ENCODE measurements around the gene MAP7.

Gene MAP7

DNA sequence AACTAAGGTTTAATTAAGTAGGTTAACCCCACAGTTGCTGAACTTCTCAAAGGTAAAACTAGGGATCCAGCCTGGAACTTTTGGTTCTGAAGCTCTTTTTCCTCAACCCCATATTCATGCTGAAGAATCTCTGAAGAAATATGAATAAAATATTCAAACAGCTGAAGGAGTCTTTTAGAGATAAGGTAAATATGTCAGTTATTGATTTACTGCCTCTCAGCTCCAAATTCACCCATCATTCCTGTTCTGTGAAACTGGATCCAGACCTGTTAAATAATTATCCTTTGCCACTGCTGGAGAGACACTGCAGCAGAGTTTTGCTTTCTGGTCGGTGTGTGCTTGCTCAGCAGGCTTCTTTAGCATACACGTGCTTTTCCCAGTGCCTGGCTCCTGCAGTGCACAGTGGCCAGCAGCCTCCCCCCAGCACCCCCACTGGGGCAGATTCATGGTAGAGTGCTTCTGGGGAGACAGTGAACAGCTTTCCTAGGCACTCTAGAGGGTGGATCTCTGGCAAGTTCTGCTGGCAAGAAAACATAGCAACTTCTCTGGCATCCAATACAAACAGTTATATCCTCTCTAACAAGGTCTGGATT is 198.6 kb downstream of the MAP7 start:
- Histone ChIP-seq H3K4me1 (ENCODE audit: control insufficient read depth, insufficient read depth, low read length) (peaks cover 14% of the 10 kb centered on the region), H3K4me3 (ENCODE audit: low read depth, low read length) (no peak overlapping the region), H3K36me3 (ENCODE audit: control insufficient read depth, insufficient read depth, low read length) (peaks cover 8% of the 10 kb centered on the region; the same call in 1 of the 2 replicates), H3K27ac (ENCODE audit: low read depth, low read length) (no peak overlapping the region), H3K9ac (ENCODE audit: low read length) (no peak overlapping the region), H3K27me3 (ENCODE audit: control insufficient read depth, insufficient read depth, low read length) (no peaks in the 10 kb centered on the region), H3K9me3 (ENCODE audit: control insufficient read depth, insufficient read depth, low read depth, low read length) (no peaks in the 10 kb centered on the region)

GRCh38 chr6:136350914-136351313 is 199.3 kb downstream of the MAP7 start:
- Histone ChIP-seq H3K27me3 (ENCODE audit: control insufficient read depth, insufficient read depth, low read length) (no peaks in the 10 kb centered on the region), H3K4me3 (ENCODE audit: low read depth, low read length) (no peak overlapping the region), H3K9me3 (ENCODE audit: control insufficient read depth, insufficient read depth, low read depth, low read length) (no peaks in the 10 kb centered on the region), H3K27ac (ENCODE audit: low read depth, low read length) (no peak overlapping the region), H3K36me3 (ENCODE audit: control insufficient read depth, insufficient read depth, low read length) (peaks cover under 1% of the 10 kb centered on the region; the same call in 1 of the 2 replicates), H3K9ac (ENCODE audit: low read length) (no peak overlapping the region), H3K4me1 (ENCODE audit: control insufficient read depth, insufficient read depth, low read length) (peaks cover 14% of the 10 kb centered on the region)

DNA sequence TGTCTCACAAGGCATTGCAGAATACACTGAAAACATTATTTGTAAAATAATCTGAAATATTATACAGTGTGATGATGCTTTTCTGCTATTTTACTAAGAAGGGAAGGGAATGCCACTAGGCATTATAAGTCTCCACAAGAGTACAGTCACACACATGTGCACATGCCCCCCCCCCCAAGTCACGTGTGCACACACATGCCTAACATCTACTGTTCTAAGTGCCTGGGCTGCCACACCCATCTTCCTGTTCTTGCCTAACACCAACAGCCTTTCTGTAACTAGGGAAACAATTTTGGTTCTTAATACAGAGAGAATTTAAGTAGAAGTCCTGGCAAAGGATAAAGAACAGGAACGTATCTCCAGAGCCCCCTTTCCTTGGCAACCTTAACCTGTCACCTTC is 202.4 kb downstream of the MAP7 start:
- H3K9ac ChIP-seq (ENCODE audit: low read length), result no peak overlapping the region

GRCh38 chr6:136345145-136345544 is 205.1 kb downstream of the MAP7 start:
- Histone ChIP-seq H3K36me3 (ENCODE audit: control insufficient read depth, insufficient read depth, low read length) (peaks cover 14% of the 10 kb centered on the region), H3K9me3 (ENCODE audit: control insufficient read depth, insufficient read depth, low read depth, low read length) (no peaks in the 10 kb centered on the region), H3K4me3 (ENCODE audit: low read depth, low read length) (no peak overlapping the region), H3K9ac (ENCODE audit: low read length) (no peak overlapping the region), H3K27me3 (ENCODE audit: control insufficient read depth, insufficient read depth, low read length) (no peaks in the 10 kb centered on the region), H3K4me1 (ENCODE audit: control insufficient read depth, insufficient read depth, low read length) (no peaks in the 10 kb centered on the region), H3K27ac (ENCODE audit: low read depth, low read length) (no peak overlapping the region)

More for the DNA sequence above, 202.4 kb downstream of the MAP7 start:
- no peak overlapping the region for H3K4me3 ChIP-seq (ENCODE audit: low read depth, low read length)
- peaks cover 14% of the 10 kb centered on the region for H3K4me1 ChIP-seq (ENCODE audit: control insufficient read depth, insufficient read depth, low read length)
- no peak overlapping the region for H3K27ac ChIP-seq (ENCODE audit: low read depth, low read length)
- no peaks in the 10 kb centered on the region for H3K9me3 ChIP-seq (ENCODE audit: control insufficient read depth, insufficient read depth, low read depth, low read length)
- H3K27me3 ChIP-seq (ENCODE audit: control insufficient read depth, insufficient read depth, low read length), result no peaks in the 10 kb centered on the region
- peaks cover 14% of the 10 kb centered on the region for H3K36me3 ChIP-seq (ENCODE audit: control insufficient read depth, insufficient read depth, low read length)

GRCh38 chr6:136344420-136344819 is 205.8 kb downstream of the MAP7 start:
- Histone ChIP-seq H3K9me3 (ENCODE audit: control insufficient read depth, insufficient read depth, low read depth, low read length) (no peaks in the 10 kb centered on the region), H3K4me3 (ENCODE audit: low read depth, low read length) (no peak overlapping the region), H3K27me3 (ENCODE audit: control insufficient read depth, insufficient read depth, low read length) (no peaks in the 10 kb centered on the region), H3K9ac (ENCODE audit: low read length) (no peak overlapping the region), H3K36me3 (ENCODE audit: control insufficient read depth, insufficient read depth, low read length) (peaks cover 14% of the 10 kb centered on the region), H3K27ac (ENCODE audit: low read depth, low read length) (no peak overlapping the region), H3K4me1 (ENCODE audit: control insufficient read depth, insufficient read depth, low read length) (no peaks in the 10 kb centered on the region)

- H3K9ac ChIP-seq (ENCODE audit: low read length), result no peak overlapping the region
- no peaks in the 10 kb centered on the region for H3K27me3 ChIP-seq (ENCODE audit: control insufficient read depth, insufficient read depth, low read length)
- H3K9me3 ChIP-seq (ENCODE audit: control insufficient read depth, insufficient read depth, low read depth, low read length), result no peaks in the 10 kb centered on the region
- no peaks in the 10 kb centered on the region for H3K4me1 ChIP-seq (ENCODE audit: control insufficient read depth, insufficient read depth, low read length)
- peaks cover 14% of the 10 kb centered on the region for H3K36me3 ChIP-seq (ENCODE audit: control insufficient read depth, insufficient read depth, low read length)
- no peak overlapping the region for H3K4me3 ChIP-seq (ENCODE audit: low read depth, low read length)
- H3K27ac ChIP-seq (ENCODE audit: low read depth, low read length), result no peak overlapping the region
Measured at GRCh38 chr6:136343700-136344099, 206.5 kb downstream of the MAP7 start.

DNA sequence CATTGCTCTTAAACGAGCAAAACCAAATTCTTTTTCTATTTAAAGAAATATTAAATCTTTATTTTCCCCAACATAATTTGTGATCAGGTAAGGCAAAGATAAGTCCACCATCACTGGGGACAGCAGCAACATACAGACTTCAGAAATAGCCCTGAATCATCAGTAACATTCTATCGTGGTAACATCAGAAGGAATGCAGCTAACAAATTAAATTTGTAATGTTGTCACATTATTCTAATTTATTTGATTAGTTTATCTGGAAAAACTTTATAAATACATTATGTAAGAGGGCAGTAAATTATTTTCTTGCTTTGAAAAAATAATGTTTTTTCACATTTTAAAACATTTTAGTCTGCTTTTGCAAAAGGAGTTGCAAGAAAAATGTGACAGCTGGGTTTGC is 206.9 kb downstream of the MAP7 start:
- no peaks in the 10 kb centered on the region for H3K9me3 ChIP-seq (ENCODE audit: control insufficient read depth, insufficient read depth, low read depth, low read length)
- no peak overlapping the region for H3K9ac ChIP-seq (ENCODE audit: low read length)
- H3K27ac ChIP-seq (ENCODE audit: low read depth, low read length), result no peak overlapping the region
- H3K27me3 ChIP-seq (ENCODE audit: control insufficient read depth, insufficient read depth, low read length), result no peaks in the 10 kb centered on the region
- H3K36me3 ChIP-seq (ENCODE audit: control insufficient read depth, insufficient read depth, low read length), result peaks cover 14% of the 10 kb centered on the region
- H3K4me1 ChIP-seq (ENCODE audit: control insufficient read depth, insufficient read depth, low read length), result no peaks in the 10 kb centered on the region
- no peak overlapping the region for H3K4me3 ChIP-seq (ENCODE audit: low read depth, low read length)

DNA sequence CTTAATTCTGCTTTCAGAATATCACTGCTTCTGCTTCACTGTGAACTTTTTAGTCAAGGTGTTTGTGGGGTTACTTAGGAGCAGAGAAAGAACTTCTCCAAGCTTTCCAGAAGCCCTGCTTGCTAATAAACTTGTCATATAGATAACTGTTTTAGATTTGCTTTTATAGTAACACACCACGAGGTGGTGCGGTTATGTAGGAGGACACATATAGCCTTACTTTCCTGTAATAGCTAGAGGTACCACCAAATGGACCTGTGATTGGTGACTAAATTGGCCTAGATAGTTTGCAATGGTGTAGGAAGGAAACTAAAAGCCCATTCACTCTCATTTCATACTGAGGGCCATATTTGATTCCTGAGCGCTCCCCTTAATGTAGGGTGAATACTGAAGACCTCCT is 208.3 kb downstream of the MAP7 start:
- Histone ChIP-seq H3K36me3 (ENCODE audit: control insufficient read depth, insufficient read depth, low read length) (peaks cover 14% of the 10 kb centered on the region), H3K9ac (ENCODE audit: low read length) (no peak overlapping the region), H3K4me3 (ENCODE audit: low read depth, low read length) (no peak overlapping the region), H3K27me3 (ENCODE audit: control insufficient read depth, insufficient read depth, low read length) (no peaks in the 10 kb centered on the region), H3K27ac (ENCODE audit: low read depth, low read length) (no peak overlapping the region), H3K9me3 (ENCODE audit: control insufficient read depth, insufficient read depth, low read depth, low read length) (no peaks in the 10 kb centered on the region), H3K4me1 (ENCODE audit: control insufficient read depth, insufficient read depth, low read length) (no peaks in the 10 kb centered on the region)

DNA sequence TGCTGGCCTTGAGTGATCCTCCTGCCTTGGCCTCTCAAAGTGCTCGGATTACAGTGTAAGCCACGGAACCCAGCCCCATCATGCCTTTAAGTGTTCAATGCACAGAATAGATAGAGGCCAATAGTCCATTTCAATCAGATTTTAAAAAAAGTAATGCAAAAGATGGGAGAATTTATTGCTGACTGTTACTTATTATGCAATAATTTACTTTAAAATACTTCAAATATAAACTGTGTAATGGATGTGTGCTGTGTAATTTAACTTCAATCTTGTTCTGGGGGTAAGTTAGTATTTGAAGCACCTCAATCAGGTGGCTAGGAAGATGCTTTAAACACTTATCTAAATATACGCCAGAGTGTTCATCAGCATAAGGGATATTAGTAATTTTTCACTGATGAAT is 208.9 kb downstream of the MAP7 start:
- H3K9ac ChIP-seq (ENCODE audit: low read length), result no peak overlapping the region
- no peaks in the 10 kb centered on the region for H3K4me1 ChIP-seq (ENCODE audit: control insufficient read depth, insufficient read depth, low read length)
- H3K9me3 ChIP-seq (ENCODE audit: control insufficient read depth, insufficient read depth, low read depth, low read length), result no peaks in the 10 kb centered on the region
- peaks cover 14% of the 10 kb centered on the region for H3K36me3 ChIP-seq (ENCODE audit: control insufficient read depth, insufficient read depth, low read length)
- no peak overlapping the region for H3K4me3 ChIP-seq (ENCODE audit: low read depth, low read length)
- H3K27me3 ChIP-seq (ENCODE audit: control insufficient read depth, insufficient read depth, low read length), result no peaks in the 10 kb centered on the region
- no peak overlapping the region for H3K27ac ChIP-seq (ENCODE audit: low read depth, low read length)

- Histone ChIP-seq H3K4me1 (ENCODE audit: control insufficient read depth, insufficient read depth, low read length) (no peaks in the 10 kb centered on the region), H3K27me3 (ENCODE audit: control insufficient read depth, insufficient read depth, low read length) (no peaks in the 10 kb centered on the region), H3K9ac (ENCODE audit: low read length) (no peak overlapping the region), H3K4me3 (ENCODE audit: low read depth, low read length) (no peak overlapping the region), H3K9me3 (ENCODE audit: control insufficient read depth, insufficient read depth, low read depth, low read length) (no peaks in the 10 kb centered on the region), H3K27ac (ENCODE audit: low read depth, low read length) (no peak overlapping the region), H3K36me3 (ENCODE audit: control insufficient read depth, insufficient read depth, low read length) (no peaks in the 10 kb centered on the region)
Measured at GRCh38 chr6:136338486-136338885, 211.7 kb downstream of the MAP7 start.

DNA sequence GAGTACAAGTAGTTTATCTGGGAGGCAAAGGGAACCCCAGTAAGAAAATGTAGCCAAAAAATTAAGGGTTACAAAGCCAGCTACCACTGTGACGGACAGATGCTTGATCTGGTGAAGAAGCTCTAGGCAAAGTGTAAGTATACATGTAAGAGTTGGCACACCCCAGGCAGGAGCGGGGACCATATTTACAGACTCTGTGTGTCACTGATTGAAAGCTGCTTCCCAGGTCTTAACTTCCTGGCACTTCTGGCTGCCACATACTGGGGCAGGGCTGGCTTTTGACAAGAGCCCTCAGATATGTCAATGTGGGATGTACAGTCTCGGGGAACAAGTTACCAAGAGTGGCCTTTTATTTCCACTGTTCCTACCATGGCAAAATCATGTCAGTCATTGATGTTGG is 212.6 kb downstream of the MAP7 start:
- Histone ChIP-seq H3K27ac (ENCODE audit: low read depth, low read length) (no peak overlapping the region), H3K4me3 (ENCODE audit: low read depth, low read length) (no peak overlapping the region), H3K9me3 (ENCODE audit: control insufficient read depth, insufficient read depth, low read depth, low read length) (no peaks in the 10 kb centered on the region), H3K4me1 (ENCODE audit: control insufficient read depth, insufficient read depth, low read length) (no peaks in the 10 kb centered on the region), H3K9ac (ENCODE audit: low read length) (no peak overlapping the region), H3K27me3 (ENCODE audit: control insufficient read depth, insufficient read depth, low read length) (no peaks in the 10 kb centered on the region), H3K36me3 (ENCODE audit: control insufficient read depth, insufficient read depth, low read length) (no peaks in the 10 kb centered on the region)

DNA sequence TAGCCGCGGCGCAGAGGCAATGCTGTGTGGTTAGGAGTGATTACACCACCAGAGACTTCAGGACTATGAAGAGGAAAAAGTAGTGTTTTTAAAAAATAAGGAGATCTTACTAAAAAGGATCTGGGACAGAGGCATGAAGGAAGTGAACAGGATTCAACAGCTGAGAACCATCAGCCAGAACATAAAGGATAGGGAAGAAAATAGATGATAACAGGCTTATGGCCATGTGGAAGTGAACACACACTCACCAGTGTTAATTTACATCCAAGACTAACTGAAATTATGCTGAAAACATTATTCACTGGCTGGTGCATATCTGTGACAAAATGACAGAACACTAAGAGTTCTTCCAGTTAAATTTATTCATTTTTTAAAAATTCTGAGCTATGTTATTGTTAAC is 213.1 kb downstream of the MAP7 start:
- H3K4me3 ChIP-seq (ENCODE audit: low read depth, low read length), result no peak overlapping the region
- no peaks in the 10 kb centered on the region for H3K4me1 ChIP-seq (ENCODE audit: control insufficient read depth, insufficient read depth, low read length)
- H3K27ac ChIP-seq (ENCODE audit: low read depth, low read length), result no peak overlapping the region
- no peaks in the 10 kb centered on the region for H3K9me3 ChIP-seq (ENCODE audit: control insufficient read depth, insufficient read depth, low read depth, low read length)
- no peaks in the 10 kb centered on the region for H3K36me3 ChIP-seq (ENCODE audit: control insufficient read depth, insufficient read depth, low read length)
- H3K9ac ChIP-seq (ENCODE audit: low read length), result no peak overlapping the region
- H3K27me3 ChIP-seq (ENCODE audit: control insufficient read depth, insufficient read depth, low read length), result no peaks in the 10 kb centered on the region

All from HUES6 (cell line).